ENCODE data around the gene LLPH.

- TF ChIP-seq CTCF (IDR thresholded peaks at IDR 0.05; ENCODE audit: insufficient read depth, low read length, poor library complexity, severe bottlenecking) (no peak), EZH2phosphoT487 (conservative IDR thresholded peaks at IDR 0.05; ENCODE audit: low read length) (no peak)
These were observed 45.8 kb upstream of the LLPH start for GRCh38 chr12:66176105-66176900.

All from SU-DHL-6 (cell line).